GM21526 (cell line): Measurements from ENCODE around the gene RGL1.
A peak's percentile ranks its signal among the peaks of the same experiment; 100 is the strongest.

Source experiments
- ATAC-seq: cut with Tn5 transposase; IDR thresholded peaks from one replicate; pipeline ENCODE4 v1.9.1; 2021; ENCODE audit warnings: moderate library complexity; ENCODE audit not compliant: unreplicated experiment, low FRiP score

The RGL1 gene

GRCh38 chr1:183884526-183884925 is 79.6 kb downstream of the RGL1 start:
- no peak for ATAC-seq

GRCh38 chr1:183885142-183885735 is 80.3 kb downstream of the RGL1 start:
- ATAC-seq = no peak

- no peak for ATAC-seq
Measured at GRCh38 chr1:183886083-183886828, 81.3 kb downstream of the RGL1 start.

GRCh38 chr1:183886853-183887252 is 81.9 kb downstream of the RGL1 start:
- ATAC-seq = no peak

GRCh38 chr1:183887826-183888819 is 83.2 kb downstream of the RGL1 start:
- no peak for ATAC-seq

DNA sequence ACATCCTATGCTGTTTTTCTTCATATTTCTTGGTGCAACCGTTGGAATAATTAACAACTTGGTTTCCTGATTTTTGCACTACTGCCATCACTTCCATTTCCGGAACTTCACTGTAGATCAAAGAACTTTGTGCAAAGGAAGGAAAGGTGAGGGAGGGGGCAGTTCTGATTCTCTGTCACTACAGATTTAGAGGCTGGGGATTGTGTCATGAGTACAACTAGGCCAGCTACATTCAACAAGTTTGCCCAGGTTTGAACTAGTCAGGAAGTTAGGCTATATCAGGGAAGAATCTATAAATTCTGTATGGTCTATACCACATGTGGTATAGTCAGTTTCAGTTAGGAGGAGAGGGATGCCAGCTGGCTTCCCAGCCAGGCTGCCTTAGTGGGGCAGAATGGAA is 84.2 kb downstream of the RGL1 start:
- ATAC-seq = no peak

DNA sequence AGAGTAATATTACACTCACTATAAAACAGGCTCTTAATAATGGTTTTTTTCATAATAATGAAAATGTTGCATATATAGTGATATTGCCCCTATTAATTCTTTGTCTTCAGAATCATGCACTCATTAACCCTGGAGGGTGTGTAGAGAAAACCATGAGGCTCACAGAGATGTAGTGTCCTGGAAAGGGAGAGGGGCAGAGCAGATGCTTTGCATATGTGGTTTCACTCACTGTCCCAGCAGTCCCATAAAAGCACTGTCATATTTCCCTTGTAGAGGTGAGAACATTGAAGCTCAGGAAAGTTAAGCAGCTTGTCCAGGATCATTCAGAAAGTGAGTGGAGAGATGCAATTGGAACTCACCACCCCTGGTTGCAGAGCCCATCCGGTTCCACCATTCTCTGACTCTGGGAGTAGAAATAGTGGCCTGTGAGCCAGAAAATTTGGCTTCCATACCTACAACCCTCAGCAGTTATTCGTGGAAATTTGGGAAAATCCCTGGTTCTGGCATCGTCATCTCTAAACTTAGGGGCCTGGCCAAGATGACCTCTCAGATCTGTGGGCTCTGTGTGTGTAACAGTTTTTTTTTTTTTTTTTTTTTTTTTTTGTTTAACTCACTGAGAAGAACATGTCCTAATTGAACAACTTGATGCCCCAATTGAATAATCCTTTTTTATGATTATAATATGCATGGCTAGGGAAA is 86.4 kb downstream of the RGL1 start:
- peak; percentile 54 for ATAC-seq

DNA sequence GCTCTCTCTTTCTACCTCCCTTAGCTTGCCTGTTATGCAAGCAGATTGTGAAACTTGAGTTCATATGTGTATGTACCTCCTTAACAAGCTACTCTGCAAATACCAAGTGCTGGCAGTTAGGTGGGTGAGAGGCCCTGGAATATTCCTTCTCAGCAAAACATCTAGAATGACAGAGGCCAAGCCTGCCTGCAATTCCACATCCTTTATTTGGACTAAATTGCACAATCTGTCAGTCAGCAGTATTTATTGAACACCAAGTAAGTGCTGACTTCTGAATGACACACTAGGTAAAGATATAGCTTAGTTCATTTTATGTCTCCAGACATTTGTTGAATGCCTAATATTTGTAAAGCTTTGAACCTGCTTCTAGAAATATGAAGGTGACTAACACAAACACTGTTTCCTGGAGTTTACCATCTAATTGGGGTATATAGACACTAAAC is 87.5 kb downstream of the RGL1 start:
- no peak for ATAC-seq

- ATAC-seq = no peak
Measured at GRCh38 chr1:183893561-183894289, 88.8 kb downstream of the RGL1 start.

GRCh38 chr1:183894290-183894565 is 89.3 kb downstream of the RGL1 start:
- ATAC-seq = no peak

GRCh38 chr1:183896466-183897048 is 91.6 kb downstream of the RGL1 start:
- no peak for ATAC-seq

DNA sequence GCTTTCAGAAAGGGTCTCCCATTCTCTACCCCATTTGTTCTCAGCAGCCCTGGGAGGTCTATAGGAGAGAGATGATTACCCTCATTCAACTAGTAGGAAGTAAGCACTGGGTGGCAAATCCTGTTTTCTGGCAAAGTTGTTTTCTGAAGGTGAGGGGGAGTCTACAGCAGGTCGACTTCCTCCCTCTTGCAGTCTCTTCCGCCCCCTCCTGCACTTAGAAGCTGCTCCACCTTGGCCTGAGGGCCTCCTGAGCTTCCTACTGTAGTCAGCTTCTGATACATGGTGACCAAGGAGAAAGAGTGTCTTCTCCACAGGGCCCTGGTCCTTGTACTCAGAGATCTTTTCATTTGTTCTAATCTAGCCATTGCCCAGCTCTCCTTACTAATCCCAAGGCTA is 93.1 kb downstream of the RGL1 start:
- ATAC-seq = no peak

GRCh38 chr1:183898610-183899009 is 93.7 kb downstream of the RGL1 start:
- ATAC-seq = no peak

- no peak for ATAC-seq
Measured at GRCh38 chr1:183901748-183902330, 96.9 kb downstream of the RGL1 start.

DNA sequence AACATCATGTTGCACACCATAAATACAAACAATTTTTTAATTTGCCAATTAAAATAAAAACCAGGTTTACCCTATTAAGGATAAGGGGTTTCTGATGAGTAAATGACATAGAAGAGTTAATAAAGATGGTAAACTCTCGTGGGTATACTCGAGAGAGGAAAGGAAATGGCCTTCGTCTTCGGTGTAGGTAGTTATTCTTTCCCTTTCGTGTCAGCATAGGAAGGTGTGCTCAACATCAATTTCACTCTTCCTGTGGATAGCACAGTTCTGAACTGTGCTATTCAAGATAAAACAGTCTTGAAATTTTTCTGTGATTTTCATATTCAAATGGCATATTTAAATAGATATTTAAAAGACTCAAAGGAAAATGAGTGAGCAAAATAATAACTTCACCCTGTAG is 98.2 kb downstream of the RGL1 start:
- no peak for ATAC-seq

- ATAC-seq = no peak
Measured at GRCh38 chr1:183905508-183906113, 100.7 kb downstream of the RGL1 start.

GRCh38 chr1:183907070-183907469 is 102.2 kb downstream of the RGL1 start:
- ATAC-seq = no peak

DNA sequence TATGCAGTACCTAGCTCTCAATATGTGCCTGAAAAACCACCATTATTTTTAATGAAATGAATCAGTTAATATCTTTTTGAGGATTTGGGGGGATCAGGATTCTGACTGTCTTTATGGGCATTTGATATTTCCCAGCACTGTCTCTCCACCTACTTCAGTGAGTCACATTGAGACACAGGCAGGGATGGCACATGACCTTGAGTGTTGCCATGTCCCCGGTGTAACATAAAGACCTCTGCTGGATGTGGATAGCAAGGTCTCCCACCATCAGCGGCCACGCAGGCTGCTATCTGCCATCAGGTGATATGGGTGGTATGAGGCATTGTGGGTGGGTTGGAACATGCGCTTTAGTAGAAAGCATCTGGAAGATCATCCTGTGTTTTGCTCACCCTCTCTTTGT is 103.2 kb downstream of the RGL1 start:
- ATAC-seq = no peak

DNA sequence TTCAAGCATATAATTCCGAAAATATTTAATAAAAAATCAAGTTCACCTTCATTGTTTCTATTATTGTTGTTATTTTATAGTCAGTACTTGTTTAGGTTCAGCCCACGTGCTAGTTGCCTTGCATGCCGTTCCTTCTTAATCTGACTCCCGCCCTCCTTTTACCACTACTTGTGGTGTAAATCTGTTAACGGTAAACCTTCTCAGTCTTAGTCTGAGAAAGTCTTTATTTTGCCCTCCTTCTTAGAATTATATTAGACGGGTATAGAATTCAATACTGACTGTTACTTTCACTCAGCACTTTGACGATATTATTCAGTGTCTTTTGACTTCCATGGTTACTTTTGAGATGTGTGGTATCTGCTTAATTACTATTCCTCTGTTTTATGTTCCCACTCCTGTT is 104.8 kb downstream of the RGL1 start:
- ATAC-seq = no peak
